HG02623 (cell line): ENCODE measurements around the gene SH2D1A.
"Not testable (repeated sequence)": the region's sequence is repeated elsewhere in the genome, so short reads cannot be mapped to it uniquely, and the experiment has no call there.

ENCODE experiments used
- ATAC-seq: cut with Tn5 transposase; IDR thresholded peaks from one replicate; pipeline ENCODE4 v1.9.1; 2021; ENCODE audit warnings: moderate library complexity; ENCODE audit not compliant: unreplicated experiment

The SH2D1A gene

GRCh38 chrX:124348885-124349453 lies 2.6 kb downstream of the SH2D1A start:
- ATAC-seq, result no peak

- no peak for ATAC-seq
Observed at GRCh38 chrX:124354648-124355047, 8.3 kb downstream of the SH2D1A start.

GRCh38 chrX:124358800-124359383 lies 12.5 kb downstream of the SH2D1A start:
- no peak for ATAC-seq

GRCh38 chrX:124362072-124362471 lies 15.7 kb downstream of the SH2D1A start:
- ATAC-seq, result no peak

- ATAC-seq, result no peak
Observed at GRCh38 chrX:124362761-124363160, 16.4 kb downstream of the SH2D1A start.

GRCh38 chrX:124369722-124370121 lies 23.4 kb downstream of the SH2D1A start:
- ATAC-seq, result no peak

- no peak for ATAC-seq
Observed at GRCh38 chrX:124373348-124373747, 27.0 kb downstream of the SH2D1A start.

- no peak for ATAC-seq
Observed at GRCh38 chrX:124378643-124379042, 32.3 kb downstream of the SH2D1A start.

GRCh38 chrX:124383354-124383753 lies 37.0 kb downstream of the SH2D1A start:
- no peak for ATAC-seq

GRCh38 chrX:124386401-124386800 lies 40.0 kb downstream of the SH2D1A start:
- ATAC-seq, result no peak

- ATAC-seq, result peak; percentile 67
Observed at GRCh38 chrX:124388562-124388961, 42.2 kb downstream of the SH2D1A start.

- no peak for ATAC-seq
Observed at GRCh38 chrX:124392794-124393193, 46.4 kb downstream of the SH2D1A start.

- no peak for ATAC-seq
Observed at GRCh38 chrX:124393238-124393637, 46.9 kb downstream of the SH2D1A start.

GRCh38 chrX:124393659-124394058 lies 47.3 kb downstream of the SH2D1A start:
- no peak for ATAC-seq

- ATAC-seq, result peak; percentile 52
Observed at GRCh38 chrX:124395145-124395880, 49.0 kb downstream of the SH2D1A start.

GRCh38 chrX:124401696-124402095 lies 55.3 kb downstream of the SH2D1A start:
- ATAC-seq, result no peak

GRCh38 chrX:124405868-124406267 lies 59.5 kb downstream of the SH2D1A start:
- no peak for ATAC-seq

GRCh38 chrX:124406294-124407014 lies 60.1 kb downstream of the SH2D1A start:
- ATAC-seq, result peak; percentile 72

- no peak for ATAC-seq
Observed at GRCh38 chrX:124407226-124407625, 60.9 kb downstream of the SH2D1A start.

GRCh38 chrX:124408380-124408779 lies 62.0 kb downstream of the SH2D1A start:
- not testable (repeated sequence) for ATAC-seq

- no peak for ATAC-seq
Observed at GRCh38 chrX:124413244-124413643, 66.9 kb downstream of the SH2D1A start.

GRCh38 chrX:124414281-124414680 lies 67.9 kb downstream of the SH2D1A start:
- no peak for ATAC-seq
